Right kidney (tissue), 1 donor: ENCODE measurements around the gene TXNDC11.

Experiments
- DNase-seq: peaks from one replicate; pipeline ENCODE4 v3.0.0-alpha.2; 2016

The TXNDC11 gene

GRCh38 chr16:11689031-11689840, 53.4 kb downstream of the TXNDC11 start:
- no peak for DNase-seq

GRCh38 chr16:11688520-11688886, 54.2 kb downstream of the TXNDC11 start:
- no peak for DNase-seq

DNA sequence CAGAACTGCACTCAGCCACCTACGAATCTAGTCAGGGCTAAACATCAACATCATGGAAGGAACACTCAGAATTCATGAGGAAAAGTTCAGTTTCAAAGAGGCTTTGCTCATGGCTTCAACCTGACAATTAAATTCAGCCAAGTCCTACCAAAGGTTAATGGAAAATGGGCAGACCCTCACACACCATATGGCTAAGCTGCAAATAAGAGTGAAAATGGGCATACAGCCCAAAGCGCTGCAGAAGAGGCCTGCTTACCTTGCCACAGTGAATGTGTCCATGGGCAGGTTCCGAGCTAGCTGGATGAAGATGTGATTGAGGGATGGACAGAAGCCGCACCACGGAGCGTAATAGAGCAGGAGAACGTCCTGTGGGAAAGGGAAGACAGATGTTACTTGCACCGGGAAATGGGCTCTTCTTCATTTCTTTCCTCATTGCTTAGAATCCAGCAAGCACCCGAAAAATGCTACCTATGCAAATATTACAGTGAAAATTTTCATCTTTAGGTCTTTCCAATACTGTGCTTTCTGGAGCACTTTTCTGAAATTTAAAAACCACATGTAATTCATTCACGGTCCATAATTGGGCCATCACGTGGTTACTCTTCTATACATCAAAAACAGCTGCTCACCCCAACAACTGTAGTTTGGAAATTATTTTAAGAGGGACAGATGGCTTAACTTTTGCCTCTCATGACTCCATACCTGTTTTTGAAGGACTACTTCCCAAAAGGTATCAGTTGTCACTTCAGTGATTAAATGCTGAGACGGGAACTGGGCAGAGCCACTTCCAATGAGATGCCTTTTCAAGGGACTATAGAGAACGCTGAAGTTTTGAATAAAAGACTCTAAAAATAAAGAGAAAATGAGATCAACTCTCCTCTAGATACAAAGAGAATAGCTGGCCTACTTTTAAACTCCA, 54.8 kb downstream of the TXNDC11 start:
- DNase-seq = no peak

DNA sequence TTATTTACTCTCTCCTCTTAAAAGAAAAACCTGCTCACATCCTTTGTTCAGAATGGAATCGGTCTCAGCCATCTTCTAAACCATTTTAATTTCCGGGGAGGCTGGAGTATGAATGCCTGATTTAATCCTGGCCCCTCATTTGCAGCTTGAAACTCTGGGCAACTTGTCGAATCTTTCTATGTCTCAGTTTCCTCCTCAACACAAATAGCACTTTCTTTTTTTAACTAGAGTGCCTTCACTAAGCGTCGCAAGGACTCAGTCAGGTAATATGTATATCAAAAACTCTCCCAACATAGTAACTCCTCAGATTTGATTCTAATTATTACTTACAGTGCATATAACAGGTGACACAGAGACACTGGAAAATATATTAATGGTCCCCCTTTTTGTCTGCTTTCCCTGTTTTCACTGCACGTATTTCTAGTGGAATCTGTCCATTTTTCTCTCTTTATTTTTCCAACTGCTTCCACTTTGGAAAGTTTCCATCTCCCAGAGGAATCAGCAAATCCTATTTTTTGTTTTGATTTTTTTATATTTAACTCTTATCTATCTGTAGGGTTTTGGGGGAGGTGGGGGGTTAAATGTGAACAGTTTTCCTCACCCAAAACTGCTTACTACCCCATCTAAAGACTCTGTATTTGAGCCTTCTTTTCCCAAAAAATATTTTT, 55.8 kb downstream of the TXNDC11 start:
- no peak for DNase-seq

GRCh38 chr16:11685844-11686618, 56.6 kb downstream of the TXNDC11 start:
- DNase-seq = no peak

DNA sequence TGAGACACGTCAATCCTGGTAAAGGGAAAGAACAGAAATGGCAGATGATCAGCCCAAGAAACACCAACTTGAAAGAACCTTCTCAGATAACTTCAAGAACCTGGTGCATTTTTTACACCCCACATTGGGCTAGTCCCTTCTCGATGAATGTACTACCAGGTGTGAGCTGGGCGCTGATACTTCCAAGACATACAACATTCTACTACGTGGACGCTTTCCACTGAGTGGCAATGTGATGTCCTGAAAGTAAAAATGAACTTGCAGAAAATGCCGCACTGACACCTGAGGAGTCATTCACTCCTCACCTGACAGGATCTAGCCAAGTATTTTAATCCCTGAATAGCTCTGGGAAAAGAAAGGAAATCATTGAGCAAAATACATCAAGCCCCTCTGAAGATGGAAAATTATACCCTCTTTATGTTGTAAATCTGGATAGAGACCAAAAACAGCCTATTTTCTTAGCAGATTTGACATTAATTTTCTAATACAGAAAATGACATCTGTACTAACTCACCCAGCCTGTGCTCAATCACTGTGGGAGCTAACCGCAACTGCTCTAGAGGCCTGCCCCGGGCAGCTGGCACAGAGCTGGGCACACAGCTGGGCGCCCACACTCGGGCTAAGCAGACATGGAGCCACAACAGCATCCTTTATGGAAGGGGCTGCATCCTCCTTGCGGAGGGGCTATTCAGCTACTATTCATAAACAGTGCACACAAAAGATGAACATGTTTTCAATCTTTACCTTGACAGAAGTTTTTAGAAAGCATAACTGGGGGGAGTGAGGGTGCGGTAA, 58.2 kb downstream of the TXNDC11 start:
- no peak for DNase-seq

- no peak for DNase-seq
Measured at GRCh38 chr16:11683145-11683544, 59.5 kb downstream of the TXNDC11 start.

GRCh38 chr16:11682655-11683096, 60.0 kb downstream of the TXNDC11 start:
- DNase-seq = no peak

GRCh38 chr16:11681976-11682654, 60.5 kb downstream of the TXNDC11 start:
- no peak for DNase-seq

DNA sequence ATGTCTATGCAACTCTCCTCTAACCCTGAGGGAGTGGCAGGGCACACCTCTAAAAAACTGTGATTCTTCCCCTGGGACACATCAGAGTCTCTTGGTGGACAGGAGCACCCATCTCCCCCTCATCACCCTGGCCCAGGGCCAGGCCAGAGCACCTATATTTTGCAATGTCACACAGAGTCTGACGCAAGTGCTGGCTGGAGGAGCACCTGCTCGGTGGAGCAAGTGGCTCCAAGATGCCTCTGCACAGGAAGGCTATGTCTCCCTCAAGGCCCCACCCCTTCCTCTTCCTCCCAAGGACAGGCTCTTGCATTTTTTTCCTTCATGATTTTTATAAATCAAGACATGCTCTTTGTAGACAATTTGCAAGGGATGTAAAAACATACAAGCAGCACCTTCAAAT, 61.1 kb downstream of the TXNDC11 start:
- DNase-seq = no peak

DNA sequence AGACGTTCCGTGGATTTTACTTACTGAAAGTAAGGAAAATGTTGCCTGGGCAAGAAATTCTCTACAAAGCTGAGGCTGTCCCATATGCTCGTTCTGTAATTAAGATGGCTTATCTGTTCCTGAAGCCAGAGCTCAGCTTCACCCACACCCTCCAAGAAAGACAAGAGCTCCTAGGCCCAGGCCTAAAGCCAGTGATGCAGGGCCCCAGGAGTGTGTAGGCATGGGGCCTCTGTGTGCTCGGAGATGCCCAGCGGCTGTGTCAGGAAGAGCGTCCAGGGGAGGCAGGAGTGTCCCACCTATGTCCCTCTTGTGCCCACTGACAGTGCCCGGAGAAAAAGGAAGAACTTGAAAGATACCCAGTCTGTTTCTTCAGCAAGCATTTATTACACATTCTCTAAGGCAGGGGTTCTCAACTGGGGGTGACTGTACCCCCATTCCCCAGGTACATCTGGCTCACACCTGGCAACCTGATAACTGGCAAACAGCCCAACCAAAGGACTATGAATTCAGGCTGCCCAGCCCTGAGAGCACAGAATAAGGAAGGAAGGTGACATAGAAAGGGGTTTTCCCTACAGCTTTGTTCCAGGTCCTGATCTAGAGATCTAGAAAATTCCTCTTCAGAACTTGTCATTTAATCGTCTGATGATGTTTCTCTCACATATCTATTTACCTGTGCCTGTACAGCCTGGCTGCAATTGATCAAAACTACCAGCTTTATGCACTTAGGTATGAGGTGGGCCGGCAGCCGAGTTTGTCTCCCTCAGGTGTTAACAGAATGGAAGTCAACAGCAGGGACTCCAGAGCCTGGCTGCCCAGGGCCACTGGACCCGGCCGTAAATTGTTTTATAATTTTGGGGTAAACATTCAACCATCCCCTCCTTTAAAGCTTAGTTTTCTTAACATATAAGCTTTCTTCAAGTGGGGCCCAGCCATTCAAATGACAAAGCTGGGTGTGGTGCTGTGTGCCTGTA, 62.4 kb downstream of the TXNDC11 start:
- no peak for DNase-seq

DNA sequence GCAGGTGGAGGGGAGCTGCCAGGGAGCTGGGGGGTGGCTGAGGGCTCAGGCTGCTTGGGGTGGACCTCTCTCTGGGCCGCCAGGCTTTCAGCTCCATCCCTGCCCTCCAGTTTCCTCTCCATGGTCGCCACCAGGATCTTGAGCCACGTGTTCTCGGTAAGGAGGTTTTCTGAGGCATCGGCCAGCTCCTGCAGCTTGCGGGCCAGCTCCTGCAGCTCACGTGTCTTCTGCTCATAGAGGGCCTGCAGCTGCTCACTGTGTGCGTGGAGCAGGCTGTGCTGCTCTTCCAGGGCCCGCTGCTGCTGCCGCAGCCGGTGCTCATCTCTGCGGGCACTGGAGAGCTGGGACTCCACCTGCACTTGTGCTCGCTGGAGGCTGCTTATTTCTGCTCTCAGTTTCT, 63.4 kb downstream of the TXNDC11 start:
- no peak for DNase-seq

- DNase-seq = no peak
Measured at GRCh38 chr16:11677959-11678881, 64.4 kb downstream of the TXNDC11 start.

DNA sequence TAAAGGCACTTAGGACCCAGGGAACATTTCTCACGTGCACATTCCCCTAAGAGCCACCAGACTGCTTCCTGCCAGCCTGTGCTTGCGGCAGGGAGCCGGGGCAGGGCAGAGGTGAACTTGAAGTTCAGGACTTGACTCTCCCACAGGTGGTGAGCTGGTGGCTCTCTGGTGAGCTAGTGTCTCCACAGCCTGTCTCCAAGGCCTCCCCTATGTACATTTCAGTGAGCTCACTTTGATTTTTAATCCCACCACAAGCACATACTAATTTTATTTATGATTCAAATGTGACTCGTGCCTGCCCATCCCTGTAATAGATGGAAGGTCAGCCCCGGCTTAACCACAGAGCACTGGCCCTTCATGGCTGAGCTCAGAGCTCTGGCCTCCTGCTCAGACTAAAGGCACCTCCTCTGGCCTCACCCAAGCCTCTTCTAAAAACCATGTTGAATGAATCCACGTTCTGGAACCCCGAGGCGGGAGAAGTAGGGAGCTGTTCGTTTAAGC, 65.2 kb downstream of the TXNDC11 start:
- no peak for DNase-seq

DNA sequence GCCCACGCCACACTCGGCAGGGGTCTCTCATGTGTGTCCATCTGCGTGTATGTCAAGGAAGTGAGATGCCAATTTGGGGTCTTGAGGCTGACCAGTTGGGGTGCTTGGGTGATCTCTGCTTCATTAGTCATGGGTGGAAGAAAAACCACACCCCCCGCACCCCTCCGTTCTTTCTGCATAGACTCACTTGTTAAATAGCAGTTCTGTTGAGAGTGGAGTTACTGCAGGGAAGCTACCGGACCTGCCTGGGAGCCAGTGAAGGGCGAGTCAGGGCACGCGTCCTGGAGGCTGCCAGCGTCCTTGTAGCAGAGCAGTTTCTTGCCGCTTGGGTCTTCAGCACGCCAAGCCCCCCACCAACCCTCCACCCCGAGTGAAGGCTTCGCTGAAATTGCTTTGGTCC, 65.9 kb downstream of the TXNDC11 start:
- DNase-seq = no peak

DNA sequence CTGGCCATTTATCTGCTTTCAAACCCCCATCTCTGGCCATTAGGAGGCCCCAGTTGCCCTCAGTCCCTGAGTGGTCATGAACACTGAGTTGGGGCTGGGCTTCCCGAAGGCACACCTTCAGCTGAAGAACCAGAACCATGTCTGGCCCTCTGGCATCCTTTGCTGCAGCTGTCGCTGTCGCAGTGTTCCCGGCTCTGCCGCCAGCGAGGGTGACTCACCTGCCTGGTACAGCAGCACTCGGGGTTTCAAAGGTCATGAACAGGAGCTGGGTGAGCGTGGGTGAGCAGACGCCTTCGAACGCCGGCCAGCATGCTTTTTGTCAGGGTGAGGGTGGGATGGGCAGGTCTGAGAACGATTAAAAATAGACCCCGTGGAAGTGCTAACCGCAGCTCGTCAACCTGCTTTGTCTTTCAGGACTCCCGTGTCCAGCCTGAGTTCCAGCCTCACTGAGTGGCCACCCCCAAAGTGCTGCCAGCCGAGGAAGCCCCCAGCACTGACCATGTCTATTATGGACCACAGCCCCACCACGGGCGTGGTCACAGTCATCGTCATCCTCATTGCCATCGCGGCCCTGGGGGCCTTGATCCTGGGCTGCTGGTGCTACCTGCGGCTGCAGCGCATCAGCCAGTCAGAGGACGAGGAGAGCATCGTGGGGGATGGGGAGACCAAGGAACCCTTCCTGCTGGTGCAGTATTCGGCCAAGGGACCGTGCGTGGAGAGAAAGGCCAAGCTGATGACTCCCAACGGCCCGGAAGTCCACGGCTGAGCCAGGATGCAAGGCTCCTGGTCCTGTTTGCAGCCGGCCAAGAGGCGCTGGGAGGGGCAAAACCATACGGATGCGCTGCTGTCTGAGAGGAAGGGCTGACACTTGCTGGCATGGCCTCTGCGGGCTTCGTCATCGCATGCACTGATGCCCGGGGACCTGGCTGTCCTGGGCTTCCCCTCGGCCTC, 66.8 kb downstream of the TXNDC11 start:
- DNase-seq = no peak
